Middle frontal gyrus (tissue), 1 donor: ENCODE results near the gene SMC2.

Experiments used
- DNase-seq: peaks from one replicate; pipeline ENCODE4 v3.0.0-alpha.2; 2015; ENCODE audit warnings: low spot score; ENCODE audit errors: extremely low spot score

The SMC2 gene

DNA sequence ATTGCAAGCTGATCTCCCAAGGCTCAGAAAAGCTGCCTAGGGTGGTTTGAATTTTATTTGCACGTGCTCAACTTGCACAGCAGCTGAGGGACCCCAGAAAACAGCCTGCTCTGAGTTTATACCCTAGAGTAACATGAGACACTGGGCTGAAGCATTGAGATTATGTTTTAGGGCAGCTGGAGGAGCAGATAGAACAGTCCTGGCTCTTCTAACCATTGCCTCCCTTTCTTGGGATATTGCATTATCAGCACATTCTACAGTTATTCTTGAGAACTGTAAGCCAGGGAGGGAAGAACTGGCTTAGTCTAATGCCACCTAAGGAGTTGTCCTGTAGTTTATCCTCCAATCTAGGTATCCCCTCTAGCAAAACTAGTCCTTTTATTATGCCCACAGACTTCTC is 10.3 kb downstream of the SMC2 start:
- DNase-seq = no peak

- DNase-seq = no peak
Observed at GRCh38 chr9:104107799-104108198, 13.7 kb downstream of the SMC2 start.

DNA sequence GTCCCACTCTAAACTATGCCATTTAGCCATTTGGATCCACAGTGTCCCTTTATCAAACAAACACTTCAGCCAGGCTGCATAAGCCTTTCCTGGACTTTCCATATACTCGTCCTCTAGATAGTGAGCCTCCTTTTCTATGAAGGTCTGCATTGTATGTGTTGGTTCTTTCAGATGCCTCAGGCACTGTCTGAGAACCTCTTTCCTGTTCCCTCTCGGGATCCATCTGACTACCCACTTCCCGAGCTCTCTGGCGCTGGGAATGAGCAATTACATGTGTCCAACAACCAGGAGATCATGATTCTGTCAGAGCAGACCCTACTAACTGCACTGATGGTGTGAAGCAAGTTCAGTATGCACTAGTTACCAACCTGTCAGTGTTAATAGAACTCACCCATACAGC is 14.2 kb downstream of the SMC2 start:
- no peak for DNase-seq

DNA sequence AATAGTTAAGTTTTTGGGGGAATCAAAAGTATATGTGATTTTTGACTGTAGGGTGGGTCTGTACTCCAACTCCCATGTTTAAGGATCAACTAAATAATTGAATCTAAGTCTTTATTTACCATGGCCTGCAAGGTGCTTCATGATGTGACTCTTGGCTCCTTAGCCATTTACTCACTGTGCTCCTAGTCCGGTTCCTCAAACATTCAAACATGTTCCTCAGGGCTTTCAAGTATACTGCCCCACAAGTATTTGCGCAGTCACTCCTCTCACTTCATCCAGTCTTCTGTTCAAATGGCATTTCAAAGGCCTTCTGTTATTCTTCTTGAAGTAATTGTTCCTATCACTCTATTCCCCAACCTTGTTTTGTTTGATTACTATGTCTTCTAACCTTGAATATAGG is 16.4 kb downstream of the SMC2 start:
- no peak for DNase-seq

GRCh38 chr9:104118916-104119315 is 24.8 kb downstream of the SMC2 start:
- no peak for DNase-seq

DNA sequence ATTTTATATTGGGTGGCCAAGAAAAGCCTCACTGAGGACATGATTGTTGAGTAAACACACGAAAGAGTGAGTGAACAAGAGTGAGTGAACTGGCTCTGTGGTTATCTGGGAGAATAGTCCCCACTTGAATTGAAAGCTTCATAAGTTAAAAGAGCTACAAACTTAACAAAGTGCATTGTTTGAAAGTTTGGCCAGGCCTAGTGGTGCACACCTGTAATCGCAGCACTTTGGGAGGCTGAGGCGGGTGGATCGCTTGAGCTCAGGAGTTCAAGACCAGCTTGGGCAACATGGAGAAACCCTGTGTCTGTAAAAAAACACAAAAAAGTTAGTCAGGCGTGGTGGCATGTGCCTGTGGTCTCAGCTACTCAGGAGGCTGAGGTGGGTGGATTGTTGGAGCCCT is 26.9 kb downstream of the SMC2 start:
- DNase-seq = no peak

- no peak for DNase-seq
Observed at GRCh38 chr9:104138243-104138868, 44.2 kb downstream of the SMC2 start.

DNA sequence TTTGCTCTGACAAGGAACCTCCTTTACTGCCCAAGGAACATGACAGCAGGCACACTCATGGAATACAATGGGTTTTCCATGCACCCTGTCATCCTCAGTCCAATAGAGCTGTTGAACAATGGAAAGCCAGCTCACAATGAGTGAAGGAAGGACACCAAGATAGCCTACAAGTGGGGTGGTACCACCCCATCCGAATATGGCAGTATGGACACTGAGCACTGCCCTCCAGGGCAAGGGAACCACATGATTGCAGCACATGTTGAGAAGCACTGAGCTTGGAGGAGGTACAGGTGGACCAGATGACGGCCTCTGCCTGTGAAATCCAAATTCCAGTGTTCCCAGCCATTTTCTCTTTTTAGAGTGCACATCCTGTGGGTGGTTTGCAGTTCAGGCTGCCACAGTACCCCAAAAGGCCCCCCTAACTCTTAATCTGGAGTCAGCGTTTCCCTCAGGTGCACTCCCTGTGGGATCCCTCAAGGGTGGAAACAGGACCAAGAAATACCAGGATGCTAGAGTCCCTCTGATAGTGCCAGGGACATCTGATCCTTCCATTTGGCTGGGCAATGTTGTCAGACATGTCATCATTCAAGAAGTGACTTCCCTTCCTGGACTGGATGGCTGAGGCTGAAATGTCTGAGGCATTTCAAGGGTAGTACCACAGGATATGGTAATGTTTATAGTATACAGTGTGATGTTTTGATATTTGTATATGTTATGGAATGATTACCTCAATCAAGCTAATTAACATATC is 48.9 kb downstream of the SMC2 start:
- DNase-seq = no peak

DNA sequence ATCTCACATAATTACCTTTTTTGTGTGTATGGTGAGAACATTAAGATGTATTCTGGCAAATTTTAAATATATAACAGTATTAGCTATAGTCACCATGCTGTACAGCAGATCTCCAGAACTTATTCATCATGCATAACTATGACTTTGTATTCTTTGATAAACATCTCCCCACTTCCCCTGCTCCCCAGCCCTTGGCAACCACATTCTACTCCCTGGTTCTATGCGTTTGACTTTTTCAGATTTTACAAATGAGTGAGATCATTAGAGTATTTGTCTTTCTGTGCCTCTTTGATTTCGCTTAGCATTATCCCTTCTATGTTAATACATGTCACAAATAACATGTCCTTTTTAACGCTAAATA is 49.4 kb downstream of the SMC2 start:
- DNase-seq = no peak

DNA sequence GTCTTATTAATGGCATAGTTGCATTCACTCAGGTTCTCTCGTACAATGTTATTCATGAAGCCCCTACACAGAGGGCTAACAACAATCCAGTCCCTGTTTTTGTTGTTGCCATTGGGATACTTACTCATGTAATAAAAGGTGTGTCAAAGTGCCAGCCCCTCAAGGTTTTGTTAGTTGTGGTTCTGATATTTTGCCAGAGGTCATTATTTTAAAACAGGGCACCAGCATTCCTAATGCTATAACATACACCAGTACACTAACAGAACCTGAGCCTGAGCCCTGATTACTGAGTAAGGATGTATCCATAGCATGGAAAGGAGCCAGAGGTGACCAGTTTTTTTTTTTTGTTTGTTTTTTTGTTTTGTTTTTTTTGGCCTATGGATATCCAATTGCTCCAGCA is 50.2 kb downstream of the SMC2 start:
- DNase-seq = no peak

DNA sequence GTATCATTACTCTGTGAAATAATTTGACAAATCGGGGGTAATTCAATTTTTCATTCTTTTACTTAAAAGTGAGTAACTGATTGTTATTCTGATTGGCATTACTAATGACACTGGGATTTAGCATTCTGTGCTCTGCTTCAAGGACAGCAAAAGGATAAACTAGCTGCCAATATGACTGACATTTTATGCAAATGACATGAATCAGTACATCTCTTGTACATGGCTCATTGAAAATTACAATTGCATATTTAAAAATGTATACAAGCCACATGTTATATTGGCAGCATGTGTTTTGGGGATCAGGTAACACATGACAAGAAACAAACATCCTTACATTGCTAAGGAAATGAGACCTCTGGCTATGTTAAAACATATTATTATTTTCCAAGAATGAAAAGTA is 79.0 kb downstream of the SMC2 start:
- no peak for DNase-seq

- no peak for DNase-seq
Observed at GRCh38 chr9:104177003-104177611, 83.0 kb downstream of the SMC2 start.

- DNase-seq = no peak
Observed at GRCh38 chr9:104177676-104178075, 83.6 kb downstream of the SMC2 start.
